NCI-H1930 (cell line): ENCODE data around the gene APCDD1L.

ENCODE experiments used
- DNase-seq, 2 experiments: peaks; one replicate each; lab custom pipeline; 2025; lab: John Stamatoyannopoulos, UW

Gene APCDD1L

DNA sequence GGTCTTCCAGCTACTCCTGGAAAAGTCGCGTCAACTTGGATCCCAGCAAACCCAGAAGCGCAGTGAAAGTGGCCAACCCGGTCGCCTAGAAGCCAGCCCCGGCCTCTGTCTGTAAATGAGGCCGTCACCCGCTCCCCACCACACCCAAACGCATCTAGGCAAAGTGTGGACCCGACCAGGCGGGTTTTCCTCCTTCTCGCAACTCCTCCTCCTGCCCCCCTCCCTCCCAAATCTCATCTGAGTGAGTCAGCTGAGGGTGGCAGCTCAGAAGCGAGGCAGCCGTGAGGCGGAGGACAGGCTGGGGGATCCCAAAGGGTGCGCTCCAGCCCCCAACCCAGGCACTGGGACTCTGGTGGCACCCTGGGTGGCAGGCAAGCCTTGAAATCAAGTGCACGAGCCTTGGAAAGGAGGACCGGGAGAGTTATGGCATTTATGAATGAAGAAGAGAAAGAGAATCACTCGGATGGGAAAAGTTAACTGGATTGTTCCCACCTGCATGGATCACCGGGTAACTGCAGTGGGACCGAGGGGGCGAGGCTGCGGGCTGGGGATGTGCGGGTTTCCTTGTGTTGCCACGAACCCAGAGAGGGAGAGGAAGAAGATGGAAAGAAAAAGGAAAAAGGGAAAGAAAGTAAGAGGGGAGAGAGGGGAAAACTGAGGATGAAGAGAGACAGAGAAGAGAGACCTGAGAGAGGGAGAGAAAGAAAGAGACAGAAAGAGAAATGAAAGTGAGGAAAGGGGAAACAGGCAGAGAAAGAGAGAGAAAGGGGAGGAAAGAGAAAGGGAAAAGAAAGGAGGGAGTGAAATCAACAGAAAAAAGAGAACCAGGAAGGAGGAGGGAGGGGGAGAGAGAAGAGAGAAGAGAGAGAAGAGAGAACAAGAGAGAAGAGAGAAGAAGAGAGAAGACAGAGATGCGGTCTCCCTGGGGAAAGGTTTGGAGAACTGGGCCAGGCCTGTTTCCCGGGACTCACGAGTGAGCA is at the start of gene APCDD1L:
Gene APCDD1L (minus strand): TSS at position 167 of the 980 bp plus-strand sequence. CDS start 692 bp downstream, outside the sequence.
- DNase-seq, result no peak

DNA sequence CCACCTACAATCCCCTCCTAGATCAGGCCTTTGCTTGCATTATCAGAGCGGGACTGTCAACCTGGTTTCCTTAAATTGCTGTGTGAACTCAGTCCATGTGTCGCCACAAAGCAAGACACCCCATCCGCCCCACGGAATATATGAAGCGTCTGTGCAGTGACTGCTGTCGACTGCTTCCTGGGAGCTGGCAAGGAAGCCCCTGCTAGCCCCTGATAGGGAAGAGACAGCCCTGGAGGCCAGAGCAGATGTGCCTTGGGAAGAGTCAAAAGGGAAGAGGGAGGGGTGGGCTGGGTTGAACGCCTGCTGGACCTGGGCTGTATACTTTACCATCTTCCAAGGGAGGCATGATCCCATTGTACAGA is 44.1 kb upstream of the APCDD1L start:
- DNase-seq, result no peak

DNA sequence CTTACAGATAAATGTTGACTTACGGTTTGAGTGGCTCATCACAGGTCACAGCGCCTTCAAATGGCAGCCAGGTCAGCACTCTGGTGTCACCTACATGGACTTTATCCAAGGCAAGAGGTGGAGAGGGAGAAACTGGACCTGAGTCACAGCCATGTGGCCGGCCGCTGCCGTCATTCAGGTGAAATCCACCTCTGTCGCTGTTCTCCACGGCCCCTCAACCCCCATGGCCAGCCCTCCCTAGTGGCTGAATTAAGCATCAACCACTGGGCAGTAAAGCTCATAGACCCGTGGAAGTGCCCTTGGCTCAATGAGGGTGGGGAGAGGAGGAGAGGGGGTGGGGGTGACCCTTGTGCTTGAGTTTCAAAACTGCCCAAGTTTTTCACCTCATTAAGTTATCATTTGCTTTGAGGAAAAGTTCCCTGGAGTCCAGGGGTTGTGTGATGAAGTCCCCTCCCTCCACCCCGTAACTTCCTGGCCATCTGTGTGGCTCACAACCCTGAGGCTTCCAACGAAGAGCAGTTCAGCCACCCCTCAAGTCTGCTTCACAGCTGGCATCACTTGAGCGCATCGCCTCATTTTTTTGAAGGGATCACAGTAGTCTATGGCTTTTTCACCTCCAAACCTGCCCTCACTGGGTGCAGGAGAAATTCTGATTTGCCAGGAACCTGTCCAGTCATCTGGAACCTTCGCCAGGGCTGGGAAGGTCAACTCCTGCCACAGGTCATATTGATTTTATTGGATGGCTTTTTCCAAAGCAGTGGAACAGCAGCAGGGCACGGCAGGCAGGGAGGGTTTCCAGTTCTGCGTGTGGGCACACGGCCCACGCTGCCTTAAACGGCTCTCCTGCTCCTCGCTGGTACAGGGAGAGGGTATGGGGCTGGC is 43.5 kb upstream of the APCDD1L start:
- no peak for DNase-seq

DNA sequence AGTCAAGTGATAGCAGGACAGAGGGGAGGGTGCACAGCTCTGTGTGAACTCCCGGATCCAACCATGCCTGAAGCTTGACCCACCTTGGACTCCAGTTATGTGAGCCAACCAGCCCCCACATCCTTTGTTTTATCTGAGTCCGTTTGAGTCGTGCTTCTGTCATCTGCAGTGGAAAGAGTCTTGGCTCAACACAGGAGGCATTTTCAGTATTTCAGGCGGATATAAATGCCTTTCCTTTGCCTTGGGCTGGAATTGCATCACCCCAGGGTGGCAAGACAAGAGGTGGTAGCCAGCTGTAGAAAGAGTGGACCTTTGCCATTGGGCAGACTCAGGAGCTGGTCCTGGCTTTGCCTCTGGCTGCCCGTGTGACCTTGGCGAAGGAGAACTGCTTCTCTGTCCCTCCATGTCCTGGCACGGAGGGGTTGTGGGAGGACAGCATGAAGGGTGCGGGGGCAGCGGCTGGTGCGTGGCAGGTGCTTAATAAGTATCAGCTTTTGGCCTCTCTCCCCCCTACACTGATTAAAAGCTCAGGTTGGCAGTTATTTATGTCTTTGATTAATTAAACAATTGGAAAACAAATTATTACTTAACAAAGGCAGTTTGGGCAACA is 42.6 kb upstream of the APCDD1L start:
- DNase-seq, result no peak

DNA sequence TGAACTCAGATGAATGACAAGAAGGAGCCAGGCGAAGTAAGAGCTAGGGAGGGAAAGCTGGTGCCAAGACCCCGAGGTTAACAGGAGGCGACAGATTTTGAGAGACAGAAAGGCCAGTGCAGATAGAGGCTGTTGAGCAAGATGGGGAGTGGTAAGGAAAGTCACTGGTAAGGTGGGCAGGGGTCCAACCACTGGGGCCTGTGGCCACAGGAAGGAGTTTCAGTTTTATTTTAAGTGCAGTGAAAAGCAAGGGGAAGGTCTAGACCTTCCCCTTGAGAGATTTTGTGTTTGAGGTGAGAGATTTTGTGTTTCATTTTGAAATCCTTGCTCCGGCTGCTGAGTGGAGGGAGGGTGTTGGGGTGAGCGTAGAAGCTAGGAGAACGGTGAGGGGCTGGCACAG is 41.8 kb upstream of the APCDD1L start:
- no peak for DNase-seq

DNA sequence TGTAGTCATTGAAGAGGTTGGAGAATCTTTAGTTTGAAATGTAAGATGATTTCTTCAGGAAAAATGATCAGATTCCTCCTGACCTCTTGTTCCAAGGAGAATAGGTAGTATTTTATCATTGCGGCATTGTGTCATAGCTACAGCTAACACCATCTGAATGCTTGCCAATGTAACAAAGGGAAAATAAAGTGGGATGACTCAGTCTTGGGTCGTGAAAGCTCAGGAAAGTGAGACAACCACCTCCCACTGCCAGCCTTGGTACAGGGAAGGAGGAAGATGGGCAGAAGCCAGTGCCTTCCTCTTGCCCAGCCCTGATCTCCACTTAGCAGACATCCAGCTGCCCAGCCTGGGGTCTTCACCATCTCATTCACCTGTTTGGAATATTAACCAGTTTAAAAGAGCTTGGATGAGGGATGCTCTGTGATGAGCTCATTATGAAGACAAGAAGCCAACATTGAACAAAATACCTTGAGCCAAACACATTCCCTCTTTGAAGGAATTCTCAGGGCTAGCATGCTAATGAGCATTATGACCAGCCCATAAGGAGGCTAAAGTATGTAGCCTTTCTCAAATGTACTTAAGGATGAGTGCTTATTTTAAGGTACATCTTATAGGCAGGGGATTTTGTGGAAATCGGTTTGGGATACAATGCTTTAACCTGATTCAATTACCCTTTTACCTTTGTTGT is 40.0 kb upstream of the APCDD1L start:
- no peak for DNase-seq

DNA sequence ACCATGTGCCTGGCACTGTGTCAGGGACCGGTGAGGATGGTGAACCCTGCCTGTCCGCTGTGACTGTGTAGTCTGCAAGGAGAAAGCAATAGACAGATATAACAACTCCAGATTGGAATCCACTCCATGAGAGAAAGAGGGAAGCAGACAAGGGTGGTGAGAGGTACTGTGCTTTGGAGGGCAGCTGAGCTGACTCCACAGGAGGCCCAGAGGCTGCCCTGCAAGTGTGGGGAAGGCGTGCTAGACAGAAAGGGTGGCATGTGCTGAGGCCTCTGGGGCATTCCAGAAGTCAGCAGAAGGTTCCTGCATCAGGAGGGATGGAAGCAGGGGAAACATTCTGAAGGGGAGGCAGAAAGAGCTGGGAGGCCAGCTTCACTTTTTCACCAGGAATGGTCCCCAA is 39.3 kb upstream of the APCDD1L start:
- DNase-seq, result no peak

DNA sequence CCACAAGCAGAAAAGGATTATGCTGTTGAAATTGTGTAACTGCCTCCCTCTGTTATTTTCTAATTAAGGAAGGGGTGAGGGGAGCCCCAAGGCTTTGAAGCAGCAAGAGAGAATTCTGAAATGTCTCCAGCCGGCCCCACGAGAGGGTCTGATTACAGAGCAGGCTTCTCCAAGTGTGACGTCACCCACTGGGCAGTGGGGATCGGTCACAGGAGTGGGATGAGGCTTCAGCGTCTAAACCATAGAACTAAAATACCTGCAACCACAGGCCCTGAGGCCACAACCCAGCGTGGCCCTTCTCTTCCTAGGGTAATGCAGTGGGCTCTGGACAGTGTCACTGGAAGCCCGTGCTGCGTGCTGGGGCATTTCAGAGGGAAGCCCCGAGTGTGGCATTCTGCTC is 38.6 kb upstream of the APCDD1L start:
- DNase-seq, result no peak

DNA sequence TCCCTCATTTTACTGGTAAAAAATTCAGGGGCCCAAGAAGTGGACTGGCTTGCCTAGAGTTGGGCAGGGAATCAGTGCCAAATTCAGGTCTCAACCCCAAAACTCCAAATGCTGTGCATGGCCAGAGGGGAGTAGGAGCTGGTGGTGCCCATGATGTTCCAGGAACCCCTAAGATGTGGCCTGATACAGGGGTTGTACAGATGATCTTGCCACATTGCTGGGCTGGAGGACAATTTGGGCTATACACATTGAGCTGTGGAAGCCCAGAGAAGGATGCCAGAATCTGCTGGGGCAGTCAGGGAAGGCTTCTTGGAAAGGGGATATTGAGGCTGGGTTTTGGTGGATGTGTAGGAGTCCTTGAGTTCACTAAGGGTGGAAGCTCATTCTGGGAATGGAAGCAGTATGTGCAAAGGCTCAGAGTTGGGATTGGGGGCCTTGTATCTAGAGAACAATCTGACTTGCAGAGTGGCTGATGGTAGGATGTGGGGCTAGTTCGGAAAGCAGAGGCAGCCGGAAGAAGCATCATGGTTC is 38.0 kb upstream of the APCDD1L start:
- no peak for DNase-seq

DNA sequence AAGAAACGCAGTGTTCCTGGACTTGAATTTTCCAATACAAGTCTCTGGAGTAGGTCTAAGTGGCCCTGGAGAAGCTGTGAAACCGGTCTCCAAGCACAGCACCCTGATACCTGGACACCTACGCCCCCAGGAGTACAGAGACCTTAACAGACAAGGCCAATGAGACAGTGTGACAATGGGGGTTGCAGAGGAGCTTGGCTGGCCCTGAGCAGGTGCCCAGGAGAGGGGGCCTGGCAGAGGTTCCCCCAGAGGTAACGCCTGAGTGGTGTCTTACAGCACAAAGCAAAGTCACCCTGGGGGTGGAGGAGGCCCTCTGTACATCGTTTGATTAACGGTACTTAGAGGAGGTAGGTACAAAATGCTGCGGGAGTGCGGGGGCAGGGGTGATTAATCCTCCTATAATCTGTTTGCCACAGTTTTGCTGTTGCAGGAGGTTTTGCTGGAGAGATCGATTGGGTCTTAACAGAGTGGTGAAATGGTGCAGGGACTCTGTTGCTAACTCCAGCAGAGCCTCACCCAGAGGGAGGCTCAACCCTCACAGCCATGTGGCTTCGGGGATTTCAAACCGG is 37.3 kb upstream of the APCDD1L start:
- DNase-seq, result no peak

DNA sequence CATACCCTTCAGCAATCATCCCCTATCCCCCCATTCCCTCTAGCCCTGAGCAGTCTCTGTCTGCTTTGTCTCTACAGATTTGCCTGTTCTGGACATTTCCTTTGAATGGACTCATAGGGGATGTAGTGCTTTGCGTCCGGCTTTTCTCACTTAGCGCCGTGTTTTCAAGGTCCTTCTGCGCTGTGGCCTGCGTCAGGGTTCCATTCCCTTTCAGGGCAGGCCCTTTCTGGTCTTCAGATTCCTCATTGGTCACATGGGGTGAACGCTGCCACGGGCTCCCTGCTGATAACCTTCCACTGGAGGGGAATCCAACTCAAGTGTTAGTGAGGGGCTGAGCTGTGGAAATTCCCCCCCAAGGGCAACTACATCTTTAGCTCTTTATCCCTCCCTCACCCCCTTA is 36.4 kb upstream of the APCDD1L start:
- DNase-seq, result no peak

DNA sequence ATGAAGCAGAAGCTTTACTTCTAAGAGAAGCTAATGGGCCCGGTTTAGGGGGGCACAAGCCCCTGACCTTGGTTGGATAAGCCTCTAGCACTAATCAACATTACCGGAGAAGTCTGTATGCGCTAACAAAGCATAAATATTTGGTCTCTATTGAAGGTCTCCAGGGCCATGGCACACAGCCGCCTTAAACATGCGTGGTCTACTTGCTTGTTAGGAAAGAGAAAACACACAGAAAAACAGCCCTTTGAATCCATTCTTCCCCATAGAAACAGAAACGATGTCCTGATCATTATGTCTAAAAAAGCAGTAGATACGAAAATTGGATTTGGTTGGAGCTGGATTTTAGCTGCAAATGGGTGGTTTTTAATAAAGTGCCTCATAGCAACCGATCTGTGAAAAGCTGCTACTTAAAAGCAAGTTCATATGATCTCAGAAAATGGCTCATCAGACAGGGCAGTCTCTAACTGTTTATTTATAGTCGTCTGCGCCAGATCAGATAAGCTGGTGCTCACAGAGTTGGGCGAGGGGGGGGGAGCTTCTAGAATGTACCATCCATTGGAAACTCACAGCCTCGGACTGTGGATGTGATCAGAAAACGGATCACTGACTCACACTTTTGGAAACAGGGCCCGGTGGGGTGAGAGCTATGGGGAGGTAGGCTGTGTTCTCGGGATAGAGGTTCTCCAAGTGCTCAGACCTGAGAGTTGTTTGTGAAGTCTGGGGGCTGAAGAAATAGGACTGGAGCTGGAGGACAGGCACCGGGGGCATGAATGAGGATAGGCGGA is 35.3 kb upstream of the APCDD1L start:
- no peak for DNase-seq

DNA sequence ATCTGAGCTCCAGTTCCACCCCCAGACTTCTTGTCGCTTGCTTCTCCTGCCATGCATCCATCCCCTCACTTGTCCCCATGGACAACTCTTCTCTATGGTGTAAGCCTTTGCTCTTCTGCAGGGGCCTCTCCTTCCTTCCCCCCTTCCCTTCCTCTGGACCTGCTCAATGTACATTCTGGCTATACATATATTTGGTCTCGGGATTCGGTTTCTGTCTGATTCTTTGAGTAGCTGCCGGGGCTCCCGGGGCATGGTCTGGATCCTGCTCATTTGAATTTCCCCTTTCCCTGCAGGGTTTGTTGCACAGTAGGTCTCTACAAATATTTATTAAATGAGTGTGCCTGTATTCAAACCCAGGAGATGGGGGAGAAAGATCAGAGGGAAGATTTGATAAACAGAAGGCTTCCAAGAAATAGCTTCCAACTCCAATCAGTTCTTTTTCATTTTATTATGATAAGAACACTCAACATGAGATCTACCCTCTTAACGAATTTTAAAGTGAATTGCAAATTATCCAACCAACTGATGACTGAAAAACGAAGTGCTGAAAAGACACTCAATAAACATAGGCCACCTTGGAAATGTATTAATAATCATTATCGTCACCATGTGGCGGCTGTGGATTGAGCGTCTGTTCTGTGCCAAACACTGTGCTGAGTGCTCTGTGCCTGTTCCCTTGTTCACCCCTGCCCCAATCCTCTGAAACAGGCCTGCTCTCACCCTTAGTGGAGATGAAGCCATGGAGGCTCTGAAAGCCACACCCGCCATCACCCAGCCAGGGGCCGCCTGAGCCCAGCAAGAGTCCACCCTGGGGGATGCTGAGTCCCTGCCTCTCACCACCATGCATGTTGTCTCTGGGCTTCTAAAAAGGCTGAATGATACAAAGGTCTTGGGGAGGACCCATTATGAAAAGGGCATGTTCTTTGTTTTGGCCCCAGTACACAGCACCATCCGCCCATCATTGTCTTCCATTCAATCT is 34.3 kb upstream of the APCDD1L start:
- no peak for DNase-seq

DNA sequence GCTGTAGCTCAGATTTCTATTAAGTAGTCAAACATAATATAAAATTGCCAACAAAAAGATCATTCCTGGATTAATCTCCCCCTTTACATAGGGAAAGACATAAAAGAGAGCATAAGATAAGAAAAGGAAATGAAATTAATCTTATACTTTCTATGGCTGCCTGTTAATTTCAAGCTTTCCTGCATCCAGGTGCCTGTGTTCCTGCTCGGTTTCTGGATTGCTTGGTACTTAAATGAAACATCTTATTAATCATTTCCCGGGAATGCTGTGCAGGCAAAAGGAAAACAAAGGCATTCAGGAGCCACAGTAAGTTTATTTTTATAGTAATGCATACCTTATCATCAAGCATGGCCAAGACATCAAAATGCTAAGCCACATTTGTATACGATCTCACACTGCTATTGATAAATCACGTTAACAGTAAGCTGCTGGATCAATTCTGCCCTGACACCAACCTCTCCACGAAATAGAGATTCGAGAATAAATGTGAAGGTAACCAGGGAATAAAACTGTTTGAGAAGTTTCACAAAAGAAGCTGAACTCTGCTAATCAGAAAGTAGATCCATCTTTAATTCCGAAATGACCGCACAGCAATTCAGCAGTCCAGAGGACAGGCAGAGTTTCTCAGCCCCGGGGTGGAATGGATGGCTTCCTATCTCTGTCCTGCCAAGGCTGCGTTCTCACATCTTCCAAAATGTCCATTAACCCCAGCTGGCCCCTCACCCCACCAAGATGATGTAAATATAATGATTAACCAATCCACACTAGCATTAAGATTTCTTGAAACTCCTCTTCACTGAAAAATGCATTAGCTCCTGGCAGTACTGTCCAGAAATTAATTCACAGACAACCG is 32.6 kb upstream of the APCDD1L start:
- no peak for DNase-seq

DNA sequence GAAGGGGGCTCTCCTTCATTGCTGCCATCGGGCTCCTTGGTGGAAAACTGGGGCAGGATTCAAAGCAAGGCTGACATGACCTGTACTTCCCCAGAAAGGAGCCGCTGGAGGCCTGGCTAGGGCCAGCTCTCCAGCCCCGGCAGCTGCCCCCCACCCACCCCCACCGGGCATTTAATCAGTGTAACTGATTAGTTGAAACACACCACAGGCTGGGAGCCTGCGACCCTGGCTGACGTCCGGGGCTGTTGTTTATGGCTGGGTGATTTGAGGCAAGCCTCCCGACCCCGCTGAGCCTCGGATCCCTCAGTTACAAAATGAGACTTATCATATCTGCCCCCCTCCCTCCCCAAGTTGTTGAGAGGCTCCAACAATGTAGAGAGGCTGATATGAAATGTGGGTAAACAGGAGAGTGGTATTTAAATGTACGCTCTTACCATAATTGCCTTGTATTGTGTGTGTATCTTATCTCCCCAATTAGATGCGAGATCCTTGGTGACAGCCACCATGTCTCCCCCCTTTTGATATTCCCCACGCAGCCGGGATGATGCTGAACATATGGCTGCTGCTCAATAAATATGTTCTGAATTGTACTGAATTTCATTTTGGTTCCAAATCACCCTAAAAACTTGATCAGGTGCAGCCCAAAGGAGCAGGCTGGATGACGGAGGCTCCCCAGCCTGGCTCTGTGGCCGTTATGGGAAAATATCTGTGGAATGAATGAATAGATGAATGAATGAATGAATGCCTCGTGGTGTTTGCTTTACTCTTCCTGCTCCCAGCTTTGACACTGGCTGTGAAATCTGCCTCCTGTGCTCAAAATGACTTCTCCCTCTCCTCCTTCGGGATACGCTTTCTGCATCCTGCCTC is 31.8 kb upstream of the APCDD1L start:
- no peak for DNase-seq

DNA sequence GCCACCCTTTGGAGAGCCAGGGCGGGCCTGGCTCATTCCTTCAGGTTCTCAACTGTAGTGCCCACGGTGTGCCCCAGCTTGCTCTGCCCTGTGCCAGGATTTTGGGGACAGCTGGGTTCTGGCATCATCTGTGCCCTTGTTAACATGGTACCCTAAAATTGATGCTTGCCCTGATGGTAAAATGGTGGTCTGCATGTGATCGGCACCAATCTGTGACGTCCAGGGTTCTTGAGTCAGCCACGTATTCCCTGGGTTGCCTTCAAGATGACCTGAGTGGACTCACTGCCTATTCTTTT is 31.2 kb upstream of the APCDD1L start:
- DNase-seq, result no peak
